ENCODE results near the gene RFLNA.
"Not testable (repeated sequence)": the region's sequence is repeated elsewhere in the genome, so short reads cannot be mapped to it uniquely, and the experiment has no call there.

- TF ChIP-seq CTCF (optimal IDR thresholded peaks at IDR 0.05 in 1 of 3, IDR thresholded peaks at IDR 0.05 in 1 of 3, conservative IDR thresholded peaks at IDR 0.05 in 1 of 3; ENCODE audit: extremely low read depth in 1 of 3, insufficient read depth in 2 of 3, low read length in 3 of 3); EZH2 (IDR thresholded peaks at IDR 0.05; ENCODE audit: low read length): not testable (repeated sequence)
These were observed 28.1 kb downstream of the RFLNA start for GRCh38 chr12:124322999-124323328.
